Subcutaneous abdominal adipose tissue (tissue), 5 donors: ENCODE data around the gene PICALM.

Experiments used
- H3K27ac ChIP-seq: one replicate; pipeline ENCODE4 v1.7.0; 2013; ENCODE audit warnings: low read depth, mild to moderate bottlenecking, inconsistent platforms, low read length, moderate library complexity
- H3K27me3 ChIP-seq, 5 donors: one replicate each; pipeline ENCODE4 v1.7.0; 2013; ENCODE audit warnings: low read length in 5 of 5, inconsistent platforms in 1 of 5; ENCODE audit not compliant: control insufficient read depth in 5 of 5, insufficient read depth in 4 of 5
- H3K36me3 ChIP-seq, 5 donors: one replicate each; pipeline ENCODE4 v1.7.0; 2013; ENCODE audit warnings: low read length in 5 of 5; ENCODE audit not compliant: control insufficient read depth in 5 of 5, insufficient read depth in 5 of 5
- H3K4me1 ChIP-seq, 5 donors: one replicate each; pipeline ENCODE4 v1.7.0; 2013; ENCODE audit warnings: low read length in 5 of 5, mild to moderate bottlenecking in 3 of 5, moderate library complexity in 1 of 5; ENCODE audit not compliant: control insufficient read depth in 5 of 5, insufficient read depth in 5 of 5
- H3K4me3 ChIP-seq, 5 donors: one replicate each; pipeline ENCODE4 v1.7.0; 2013; ENCODE audit warnings: low read length in 5 of 5, low read depth in 1 of 5
- H3K9ac ChIP-seq, 5 donors: one replicate each; pipeline ENCODE4 v1.7.0; 2013; ENCODE audit warnings: low read length in 5 of 5, mild to moderate bottlenecking in 4 of 5, moderate library complexity in 3 of 5
- H3K9me3 ChIP-seq, 5 donors: one replicate each; pipeline ENCODE4 v1.7.0; 2013; ENCODE audit warnings: low read length in 5 of 5; ENCODE audit not compliant: control insufficient read depth in 5 of 5
- donor health status: healthy.
- donor health status: healthy.
- donor health status: healthy.
- donor health status: healthy.
- donor health status: healthy.

Gene PICALM

GRCh38 chr11:86039094-86039493 lies 29.8 kb downstream of the PICALM start:
- no peaks in the 10 kb centered on the region for H3K27me3 ChIP-seq
- H3K4me1 ChIP-seq: peaks cover 0 to 50% (median 44%) of the 10 kb centered on the region in 5 donors
- H3K27ac ChIP-seq: peak overlapping the region; percentile 2
- H3K36me3 ChIP-seq: no peaks in the 10 kb centered on the region
- H3K9me3 ChIP-seq: no peaks in the 10 kb centered on the region
- H3K4me3 ChIP-seq: no peak overlapping the region
- H3K9ac ChIP-seq: no peak overlapping the region

- Histone ChIP-seq H3K27me3 (no peaks in the 10 kb centered on the region), H3K4me3 (no peak overlapping the region), H3K9ac (no peak overlapping the region), H3K4me1 (peaks cover 0 to 52% (median 42%) of the 10 kb centered on the region in 5 donors), H3K9me3 (no peaks in the 10 kb centered on the region), H3K36me3 (no peaks in the 10 kb centered on the region), H3K27ac (peak overlapping the region; percentile 12)
Observed at GRCh38 chr11:86037743-86038142, 31.1 kb downstream of the PICALM start.

DNA sequence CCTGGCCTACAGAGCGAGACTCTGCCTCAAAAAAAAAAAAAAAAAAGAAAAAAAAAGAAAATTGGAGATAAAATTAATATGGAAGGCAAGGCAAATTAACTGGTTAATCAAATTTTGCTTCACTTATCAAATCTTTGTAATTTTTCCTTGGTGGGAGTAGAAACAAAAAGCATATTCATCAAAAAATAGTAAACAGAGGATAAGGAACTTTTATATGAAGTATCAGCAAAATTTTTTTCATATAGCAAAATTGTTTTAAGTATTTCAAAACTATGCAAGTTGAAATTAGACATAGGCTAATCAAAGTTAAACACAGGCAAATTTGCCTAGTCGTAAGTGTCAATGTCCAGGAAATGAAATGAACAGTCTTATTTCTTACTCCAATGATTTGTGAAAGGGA lies 33.0 kb downstream of the PICALM start:
- H3K36me3 ChIP-seq: peaks cover 0 to 4% (median under 1%) of the 10 kb centered on the region in 5 donors
- H3K9me3 ChIP-seq: no peaks in the 10 kb centered on the region
- peak overlapping the region; percentile 4 for H3K27ac ChIP-seq
- H3K9ac ChIP-seq: no peak overlapping the region
- peaks cover 0 to 37% (median 25%) of the 10 kb centered on the region in 5 donors for H3K4me1 ChIP-seq
- H3K4me3 ChIP-seq: no peak overlapping the region
- H3K27me3 ChIP-seq: no peaks in the 10 kb centered on the region

- Histone ChIP-seq H3K4me3 (no peak overlapping the region), H3K9me3 (no peaks in the 10 kb centered on the region), H3K9ac (peak overlapping the region in 2 of 5 donors; percentile 2 to 41), H3K27ac (peak overlapping the region; percentile 37), H3K4me1 (peaks cover 0 to 29% (median 20%) of the 10 kb centered on the region in 5 donors), H3K27me3 (no peaks in the 10 kb centered on the region), H3K36me3 (peaks cover 2 to 10% (median 8%) of the 10 kb centered on the region in 5 donors)
Observed at GRCh38 chr11:86035164-86035563, 33.7 kb downstream of the PICALM start.

DNA sequence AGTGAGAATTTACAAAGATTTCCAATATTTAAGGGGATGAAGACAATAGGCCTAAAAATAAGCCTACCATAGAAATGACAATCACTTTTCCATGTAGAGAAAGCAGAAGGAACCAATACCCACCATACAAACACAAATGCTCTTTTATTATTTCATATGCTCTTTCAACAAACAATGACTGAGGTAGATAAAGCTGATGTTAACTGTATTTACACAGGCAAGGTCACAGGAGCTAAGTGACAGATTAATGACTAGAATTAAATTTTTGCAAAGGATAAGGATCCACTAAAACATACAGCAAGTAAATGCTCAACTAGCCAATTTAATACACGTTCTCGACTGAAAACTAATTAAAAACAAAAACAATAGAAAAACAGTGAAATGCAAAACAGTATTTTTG lies 34.2 kb downstream of the PICALM start:
- Histone ChIP-seq H3K27ac (peak overlapping the region; percentile 37), H3K9me3 (no peaks in the 10 kb centered on the region), H3K4me1 (peaks cover 0 to 29% (median 20%) of the 10 kb centered on the region in 5 donors), H3K27me3 (no peaks in the 10 kb centered on the region), H3K9ac (peak overlapping the region in 2 of 5 donors; percentile 2 to 6), H3K36me3 (peaks cover 3 to 10% (median 8%) of the 10 kb centered on the region in 5 donors), H3K4me3 (no peak overlapping the region)

DNA sequence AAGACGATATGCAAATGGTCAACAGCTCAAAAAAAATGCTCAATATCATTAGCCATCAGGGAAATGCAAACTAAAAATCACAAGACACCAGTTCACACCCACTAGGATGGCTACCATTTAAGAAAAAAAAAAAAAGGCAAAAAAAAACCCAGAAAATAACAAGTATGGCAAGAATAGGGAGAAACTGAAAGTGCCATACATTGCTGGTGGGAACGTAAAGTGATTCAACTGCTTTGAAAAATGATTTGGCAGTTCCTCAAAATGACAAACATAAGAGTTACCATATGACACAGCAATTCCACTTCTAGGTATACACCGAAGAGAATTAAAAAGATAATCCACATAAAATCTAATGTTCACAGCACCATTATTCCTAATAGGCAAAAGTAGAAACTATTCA lies 47.5 kb downstream of the PICALM start:
- H3K36me3 ChIP-seq: peaks cover 32 to 65% (median 43%) of the 10 kb centered on the region in 5 donors
- no peaks in the 10 kb centered on the region for H3K9me3 ChIP-seq
- peak overlapping the region; percentile 55 for H3K27ac ChIP-seq
- no peak overlapping the region for H3K9ac ChIP-seq
- no peak overlapping the region for H3K4me3 ChIP-seq
- H3K27me3 ChIP-seq: no peaks in the 10 kb centered on the region
- peaks cover 0 to 9% (median 0%) of the 10 kb centered on the region in 5 donors for H3K4me1 ChIP-seq

DNA sequence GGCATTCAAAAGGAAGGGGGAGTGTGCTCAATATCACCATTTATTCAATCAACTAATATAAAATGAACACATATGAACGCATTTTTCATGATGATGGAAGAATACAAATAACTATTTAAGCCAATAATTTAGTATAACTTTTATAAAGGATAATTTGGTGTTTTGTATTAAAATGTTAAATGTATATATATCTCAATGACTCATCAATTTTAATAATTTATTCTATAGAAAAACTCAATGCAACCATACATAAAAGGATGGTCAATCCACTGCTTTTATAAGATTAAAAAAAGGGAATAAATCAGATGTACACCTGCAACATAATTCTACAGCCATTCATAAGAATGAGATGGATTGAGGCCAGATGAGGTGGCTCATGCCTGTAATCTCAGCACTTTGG lies 50.6 kb downstream of the PICALM start:
- Histone ChIP-seq H3K4me1 (peaks cover 0 to 31% (median 2%) of the 10 kb centered on the region in 5 donors), H3K9me3 (no peaks in the 10 kb centered on the region), H3K27me3 (no peaks in the 10 kb centered on the region), H3K27ac (no peak overlapping the region), H3K4me3 (no peak overlapping the region), H3K9ac (no peak overlapping the region), H3K36me3 (peaks cover 13 to 51% (median 26%) of the 10 kb centered on the region in 5 donors)

GRCh38 chr11:86016451-86016850 lies 52.4 kb downstream of the PICALM start:
- H3K27me3 ChIP-seq: no peaks in the 10 kb centered on the region
- H3K27ac ChIP-seq: no peak overlapping the region
- peaks cover 16 to 46% (median 27%) of the 10 kb centered on the region in 5 donors for H3K36me3 ChIP-seq
- H3K4me1 ChIP-seq: peaks cover 0 to 30% (median 2%) of the 10 kb centered on the region in 5 donors
- no peaks in the 10 kb centered on the region for H3K9me3 ChIP-seq
- H3K9ac ChIP-seq: no peak overlapping the region
- no peak overlapping the region for H3K4me3 ChIP-seq

DNA sequence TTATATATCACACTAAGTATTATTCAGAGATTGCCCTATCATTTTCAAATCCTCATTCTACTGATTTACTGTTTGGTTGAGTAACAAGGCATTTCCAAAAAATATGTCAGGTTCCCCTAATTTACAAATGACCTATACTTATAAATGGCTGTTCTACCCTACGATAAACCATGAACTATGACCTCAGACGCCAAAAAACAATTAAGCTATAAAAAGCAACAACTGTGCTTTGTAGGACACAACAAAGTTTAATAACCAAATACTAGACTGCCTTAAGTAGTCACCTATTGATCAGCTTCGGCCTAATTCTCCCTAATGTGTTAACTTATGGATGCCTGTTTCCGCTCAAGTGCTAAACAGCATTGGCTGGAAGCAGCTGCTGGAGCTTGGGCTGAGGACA lies 53.2 kb downstream of the PICALM start:
- Histone ChIP-seq H3K9me3 (no peaks in the 10 kb centered on the region), H3K9ac (peak overlapping the region in 1 of 5 donors; percentile 24), H3K27me3 (no peaks in the 10 kb centered on the region), H3K4me3 (no peak overlapping the region), H3K36me3 (peaks cover 19 to 46% (median 32%) of the 10 kb centered on the region in 5 donors), H3K4me1 (peaks cover 0 to 23% (median 2%) of the 10 kb centered on the region in 5 donors), H3K27ac (peak overlapping the region; percentile 53)

- Histone ChIP-seq H3K4me3 (no peak overlapping the region), H3K4me1 (peaks cover 0 to 23% (median 2%) of the 10 kb centered on the region in 5 donors), H3K27ac (peak overlapping the region; percentile 53), H3K36me3 (peaks cover 21 to 51% (median 30%) of the 10 kb centered on the region in 5 donors), H3K9me3 (no peaks in the 10 kb centered on the region), H3K9ac (no peak overlapping the region), H3K27me3 (no peaks in the 10 kb centered on the region)
Observed at GRCh38 chr11:86014221-86014620, 54.7 kb downstream of the PICALM start.
